ENCODE measurements around the gene KLHL22.

Gene KLHL22

GRCh38 chr22:20459862-20460261, 35.7 kb downstream of the KLHL22 start:
- TF ChIP-seq CTCF (IDR thresholded peaks at IDR 0.05; ENCODE audit: low read depth, low read length) (no peak), EZH2phosphoT487 (IDR thresholded peaks at IDR 0.05; ENCODE audit: low read depth) (no peak)
- Histone ChIP-seq H3K4me1 (ENCODE audit: low read length) (peaks cover 28% of the 10 kb centered on the region), H2AFZ (ENCODE audit: low read depth, low read length) (no peak overlapping the region), H4K20me1 (ENCODE audit: insufficient read depth, low read length) (peaks cover 15% of the 10 kb centered on the region), H3K9ac (ENCODE audit: low read length) (no peak overlapping the region), H3K79me2 (ENCODE audit: low read length) (no peaks in the 10 kb centered on the region), H3K4me3 (ENCODE audit: low read length) (no peak overlapping the region), H3K27me3 (ENCODE audit: low read depth, low read length) (no peaks in the 10 kb centered on the region), H3K27ac (ENCODE audit: low read length) (no peak overlapping the region), H3K4me2 (ENCODE audit: low read length) (no peak overlapping the region), H3K36me3 (replicated peaks; ENCODE audit: low read depth, low read length) (peaks cover 21% of the 10 kb centered on the region), H3K9me3 (ENCODE audit: insufficient read depth, low read length) (no peaks in the 10 kb centered on the region)

- H3K9ac ChIP-seq (ENCODE audit: low read length) = no peak overlapping the region
- no peak overlapping the region for H3K4me3 ChIP-seq (ENCODE audit: low read length)
- peaks cover 24% of the 10 kb centered on the region for H3K4me1 ChIP-seq (ENCODE audit: low read length)
- H3K27me3 ChIP-seq (ENCODE audit: low read depth, low read length) = no peaks in the 10 kb centered on the region
- no peaks in the 10 kb centered on the region for H3K79me2 ChIP-seq (ENCODE audit: low read length)
- H3K4me2 ChIP-seq (ENCODE audit: low read length) = no peak overlapping the region
- H3K36me3 ChIP-seq (replicated peaks; ENCODE audit: low read depth, low read length) = peaks cover 14% of the 10 kb centered on the region
- H3K27ac ChIP-seq (ENCODE audit: low read length) = no peak overlapping the region
- H4K20me1 ChIP-seq (ENCODE audit: insufficient read depth, low read length) = peaks cover 14% of the 10 kb centered on the region
- TF ChIP-seq EZH2phosphoT487 (IDR thresholded peaks at IDR 0.05; ENCODE audit: low read depth) (no peak), CTCF (IDR thresholded peaks at IDR 0.05; ENCODE audit: low read depth, low read length) (no peak)
- no peaks in the 10 kb centered on the region for H3K9me3 ChIP-seq (ENCODE audit: insufficient read depth, low read length)
- no peak overlapping the region for H2AFZ ChIP-seq (ENCODE audit: low read depth, low read length)
Observed at GRCh38 chr22:20459152-20459542, 36.4 kb downstream of the KLHL22 start.

- TF ChIP-seq EZH2phosphoT487 (IDR thresholded peaks at IDR 0.05; ENCODE audit: low read depth) = no peak
- TF ChIP-seq CTCF (IDR thresholded peaks at IDR 0.05; ENCODE audit: low read depth, low read length) = no peak
- H3K36me3 ChIP-seq (replicated peaks; ENCODE audit: low read depth, low read length) = peaks cover 12% of the 10 kb centered on the region
- no peak overlapping the region for H3K4me3 ChIP-seq (ENCODE audit: low read length)
- H2AFZ ChIP-seq (ENCODE audit: low read depth, low read length) = no peak overlapping the region
- peaks cover 9% of the 10 kb centered on the region; the same call in 1 of the 2 replicates for H4K20me1 ChIP-seq (ENCODE audit: insufficient read depth, low read length)
- no peak overlapping the region for H3K4me2 ChIP-seq (ENCODE audit: low read length)
- no peaks in the 10 kb centered on the region for H3K79me2 ChIP-seq (ENCODE audit: low read length)
- H3K4me1 ChIP-seq (ENCODE audit: low read length) = peaks cover 19% of the 10 kb centered on the region
- H3K27ac ChIP-seq (ENCODE audit: low read length) = no peak overlapping the region
- no peak overlapping the region for H3K9ac ChIP-seq (ENCODE audit: low read length)
- H3K27me3 ChIP-seq (ENCODE audit: low read depth, low read length) = no peaks in the 10 kb centered on the region
- no peaks in the 10 kb centered on the region for H3K9me3 ChIP-seq (ENCODE audit: insufficient read depth, low read length)
Observed at GRCh38 chr22:20458530-20459151, 37.0 kb downstream of the KLHL22 start.

GRCh38 chr22:20457506-20458240, 37.9 kb downstream of the KLHL22 start:
- Histone ChIP-seq H3K79me2 (ENCODE audit: low read length) (no peaks in the 10 kb centered on the region), H4K20me1 (ENCODE audit: insufficient read depth, low read length) (0 out of 2 replicates have a peak, but pooled peaks cover 3% of the 10 kb centered on the region), H3K36me3 (replicated peaks; ENCODE audit: low read depth, low read length) (peaks cover 12% of the 10 kb centered on the region), H3K9ac (ENCODE audit: low read length) (no peak overlapping the region), H3K4me3 (ENCODE audit: low read length) (no peak overlapping the region), H3K27ac (ENCODE audit: low read length) (no peak overlapping the region), H2AFZ (ENCODE audit: low read depth, low read length) (no peak overlapping the region), H3K4me2 (ENCODE audit: low read length) (no peak overlapping the region), H3K27me3 (ENCODE audit: low read depth, low read length) (no peaks in the 10 kb centered on the region), H3K4me1 (ENCODE audit: low read length) (peaks cover 9% of the 10 kb centered on the region), H3K9me3 (ENCODE audit: insufficient read depth, low read length) (no peaks in the 10 kb centered on the region)
- TF ChIP-seq EZH2phosphoT487 (IDR thresholded peaks at IDR 0.05; ENCODE audit: low read depth) (no peak), CTCF (IDR thresholded peaks at IDR 0.05; ENCODE audit: low read depth, low read length) (no peak)
